AG20443 (cell line): ENCODE results near the gene C6orf132.
"Not testable (repeated sequence)": the region's sequence is repeated elsewhere in the genome, so short reads cannot be mapped to it uniquely, and the experiment has no call there.

ENCODE experiments used
- DNase-seq: peaks from one replicate; pipeline ENCODE4 v3.0.0; 2012; ENCODE audit warnings: low spot score, mixed read lengths

Gene C6orf132, protein sequence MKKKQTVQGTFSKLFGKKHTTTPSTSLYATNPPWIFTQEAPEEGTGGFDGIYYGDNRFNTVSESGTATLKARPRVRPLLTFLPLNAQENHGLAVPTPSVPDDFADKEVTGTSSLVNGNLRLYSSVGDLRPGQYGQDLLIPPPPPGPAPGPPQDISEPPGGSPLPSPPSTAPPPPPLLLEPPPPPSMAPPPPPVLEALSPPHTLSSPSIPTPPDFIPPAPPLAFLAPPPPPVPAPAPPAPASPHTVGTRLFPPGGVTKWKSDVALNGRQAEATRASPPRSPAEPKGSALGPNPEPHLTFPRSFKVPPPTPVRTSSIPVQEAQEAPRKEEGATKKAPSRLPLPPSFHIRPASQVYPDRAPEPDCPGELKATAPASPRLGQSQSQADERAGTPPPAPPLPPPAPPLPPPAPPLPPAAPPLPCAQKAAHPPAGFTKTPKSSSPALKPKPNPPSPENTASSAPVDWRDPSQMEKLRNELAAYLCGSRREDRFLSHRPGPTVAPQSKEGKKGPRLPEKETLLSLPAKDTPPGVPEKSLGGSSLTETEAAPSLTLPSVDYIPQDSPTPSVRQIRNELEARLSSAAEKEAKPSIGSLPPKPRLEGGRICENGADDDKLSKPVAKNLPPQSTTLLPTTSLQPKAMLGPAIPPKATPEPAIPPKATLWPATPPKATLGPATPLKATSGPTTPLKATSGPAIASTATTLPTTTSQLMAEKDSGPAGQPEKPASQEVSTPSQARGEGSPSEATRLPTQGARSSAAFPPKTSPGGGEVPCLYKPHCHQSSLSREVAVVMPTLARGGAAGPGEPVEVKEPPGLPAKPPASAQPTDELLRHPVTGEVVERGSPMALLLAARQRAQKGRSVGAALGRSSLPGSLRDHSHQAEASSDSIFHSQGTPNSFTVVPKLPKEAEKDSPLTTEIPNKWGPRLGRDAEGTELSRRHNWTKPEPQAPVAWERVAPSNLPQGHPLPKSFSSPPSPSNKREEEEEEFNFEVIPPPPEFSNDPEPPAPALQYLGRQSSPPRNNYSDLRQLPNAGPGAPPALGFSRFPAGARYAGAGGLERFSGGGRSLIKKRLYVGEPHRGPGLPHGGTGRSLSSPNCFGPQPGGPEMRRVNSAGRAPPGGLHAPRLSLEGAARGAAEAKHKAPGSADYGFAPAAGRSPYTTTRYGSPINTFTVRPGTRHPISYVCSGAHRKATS

DNA sequence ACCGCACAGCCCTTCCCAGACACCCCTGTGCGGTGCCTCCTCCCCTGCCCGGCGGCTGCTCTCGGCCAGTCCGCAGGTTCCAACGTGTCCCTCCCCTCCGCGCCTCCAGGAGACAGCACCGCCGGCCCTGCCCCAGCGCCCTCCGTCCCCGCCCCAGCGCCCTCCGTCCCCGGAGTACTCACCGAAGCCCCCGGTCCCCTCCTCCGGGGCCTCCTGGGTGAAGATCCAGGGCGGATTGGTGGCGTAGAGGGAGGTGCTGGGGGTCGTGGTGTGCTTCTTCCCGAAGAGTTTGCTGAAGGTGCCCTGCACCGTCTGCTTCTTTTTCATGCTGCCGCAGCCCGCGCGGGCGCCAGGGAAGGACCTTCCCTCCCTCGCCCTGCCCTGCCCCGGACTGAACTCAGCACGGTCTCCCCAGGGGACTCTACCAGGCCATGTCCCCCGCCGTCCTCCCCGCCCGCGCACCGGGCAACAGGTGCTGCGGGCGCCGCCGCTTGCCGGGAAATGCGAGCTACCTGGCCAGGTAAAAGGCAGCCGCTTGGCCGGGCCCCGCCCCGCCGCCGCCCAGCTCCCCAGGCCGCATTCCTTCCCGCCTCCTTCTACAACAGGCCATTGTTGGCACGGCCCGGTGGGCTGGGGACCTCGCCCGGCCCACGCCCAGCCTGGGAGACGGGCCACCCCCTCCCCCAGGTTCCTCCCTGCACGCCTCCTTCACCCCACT lies at the start of gene C6orf132:
TSS of gene C6orf132 (minus strand) at position 503 of the 718 bp plus-strand sequence. CDS start at position 327, 176 bp downstream.
- DNase-seq: peak; percentile 78

DNA sequence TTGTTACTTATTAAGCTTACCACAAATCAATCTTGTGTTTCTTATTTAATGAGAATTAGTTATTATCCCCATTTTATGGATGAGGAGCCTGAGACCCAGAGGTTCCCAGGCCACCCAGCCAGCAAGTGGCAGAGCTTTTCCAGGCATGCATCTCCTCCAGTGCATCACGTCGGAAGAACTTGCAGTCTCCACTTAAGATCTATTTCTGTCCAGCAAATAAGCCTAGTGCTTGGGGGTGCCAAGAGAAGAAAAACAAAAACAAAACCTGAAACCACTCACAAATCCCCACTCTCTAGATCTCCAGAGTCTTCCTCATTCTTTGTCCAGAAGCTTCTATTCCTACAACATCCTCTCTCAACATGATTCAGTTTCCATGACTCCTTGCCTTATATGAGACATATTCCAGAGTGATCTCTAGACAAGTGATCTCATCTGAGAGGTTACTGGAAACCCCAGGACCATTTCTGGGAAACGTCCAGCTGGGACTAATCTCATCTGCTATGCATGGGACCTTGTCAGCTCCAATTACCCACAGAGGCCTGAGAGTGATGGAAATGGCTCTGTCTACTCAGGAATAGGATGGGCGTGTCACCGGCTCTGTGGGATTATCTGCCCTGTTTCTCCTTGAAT lies 48.2 kb upstream of the C6orf132 start:
- no peak for DNase-seq

DNA sequence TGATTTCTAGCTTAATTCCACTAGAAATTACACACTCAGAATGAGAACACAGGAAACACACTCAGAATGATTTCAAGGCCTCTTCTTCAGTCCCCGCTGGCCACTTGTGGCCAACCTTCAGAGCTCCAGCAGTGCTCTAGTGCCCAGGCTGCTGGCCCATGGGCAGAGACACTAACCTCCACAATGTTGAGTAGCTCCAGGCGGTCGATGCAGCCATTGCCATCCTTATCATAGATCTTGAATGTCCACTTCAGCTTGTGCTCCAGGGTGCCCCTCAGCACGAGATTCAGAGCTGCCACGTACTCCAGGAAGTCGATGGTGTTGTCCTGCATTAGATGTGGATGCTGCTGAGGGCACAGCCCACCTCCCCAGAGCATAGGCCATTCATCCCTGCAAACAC lies 46.0 kb upstream of the C6orf132 start:
- no peak for DNase-seq

DNA sequence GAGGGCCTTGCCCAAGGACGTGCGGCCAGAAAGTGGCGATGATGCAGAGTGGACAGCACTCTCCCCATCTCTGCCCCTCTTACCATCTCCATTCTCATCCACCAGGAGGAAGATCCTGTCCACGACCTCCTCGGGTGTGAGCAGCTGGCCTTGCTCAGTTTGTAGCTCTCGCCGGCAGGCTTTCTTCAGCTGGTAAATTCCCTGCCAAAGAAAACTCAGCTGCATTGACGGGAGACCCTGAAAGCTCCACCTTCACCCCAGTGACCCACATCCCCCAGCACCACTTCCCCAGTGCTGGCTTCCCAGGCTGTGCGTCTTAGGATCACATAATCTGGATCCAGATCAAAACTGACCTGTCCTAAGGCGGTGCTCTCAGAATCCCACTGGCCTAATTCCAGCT lies 43.2 kb upstream of the C6orf132 start:
- no peak for DNase-seq

DNA sequence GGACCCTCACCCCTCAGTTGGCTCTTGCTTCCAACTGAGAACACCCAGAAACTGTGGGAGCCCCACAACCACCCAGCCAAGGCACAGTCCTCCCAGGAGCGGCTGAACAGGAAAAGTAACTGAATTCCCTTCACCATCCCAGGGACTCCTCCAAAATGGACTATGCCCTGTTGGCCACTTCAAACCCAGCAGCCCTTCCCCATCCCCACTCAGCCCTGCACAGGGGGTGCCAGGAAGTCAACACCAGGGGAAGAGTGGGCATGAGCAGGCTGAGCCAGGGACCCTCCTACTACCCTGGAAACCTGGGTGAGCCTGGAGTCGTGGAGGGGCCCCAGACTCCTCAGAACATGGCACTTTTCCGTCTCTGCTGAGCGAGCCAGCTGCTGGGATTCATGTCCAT lies 42.1 kb upstream of the C6orf132 start:
- DNase-seq: no peak

DNA sequence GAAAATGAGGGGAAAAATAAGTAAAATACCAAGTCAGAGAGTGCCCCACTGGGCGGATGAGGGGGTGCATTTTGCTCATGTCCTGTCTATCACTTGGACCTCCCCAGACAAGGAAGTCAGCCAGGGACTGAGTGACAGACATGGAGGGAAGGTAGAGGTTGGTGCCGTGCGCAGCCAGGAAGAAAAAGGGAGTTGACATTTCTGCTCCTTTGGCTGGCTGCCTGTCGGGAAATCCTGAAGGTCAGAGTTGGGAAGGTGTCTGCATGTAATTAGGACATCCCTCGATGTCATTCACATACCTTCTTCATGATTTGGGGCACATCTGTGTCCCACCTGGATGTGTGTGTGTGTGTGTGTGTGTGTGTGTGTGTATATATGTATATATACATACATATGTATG lies 39.7 kb upstream of the C6orf132 start:
- DNase-seq: no peak

DNA sequence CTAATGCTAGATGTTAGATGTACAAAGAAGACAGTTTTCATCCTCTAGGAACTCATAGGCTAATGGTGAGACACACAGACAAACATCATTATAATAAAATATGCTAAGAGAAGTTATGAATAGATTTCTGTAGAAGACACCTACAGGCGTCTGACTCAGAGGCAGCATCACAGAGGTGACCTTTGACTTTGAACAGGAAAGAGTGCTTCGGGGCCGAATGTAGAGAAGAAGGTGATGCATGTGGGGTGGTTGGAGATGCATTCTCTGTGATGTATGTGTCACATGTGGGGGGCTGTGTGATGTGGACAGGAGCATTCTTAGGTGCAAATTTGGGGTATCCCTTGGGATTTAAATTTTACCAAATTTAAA lies 37.5 kb upstream of the C6orf132 start:
- DNase-seq: no peak

DNA sequence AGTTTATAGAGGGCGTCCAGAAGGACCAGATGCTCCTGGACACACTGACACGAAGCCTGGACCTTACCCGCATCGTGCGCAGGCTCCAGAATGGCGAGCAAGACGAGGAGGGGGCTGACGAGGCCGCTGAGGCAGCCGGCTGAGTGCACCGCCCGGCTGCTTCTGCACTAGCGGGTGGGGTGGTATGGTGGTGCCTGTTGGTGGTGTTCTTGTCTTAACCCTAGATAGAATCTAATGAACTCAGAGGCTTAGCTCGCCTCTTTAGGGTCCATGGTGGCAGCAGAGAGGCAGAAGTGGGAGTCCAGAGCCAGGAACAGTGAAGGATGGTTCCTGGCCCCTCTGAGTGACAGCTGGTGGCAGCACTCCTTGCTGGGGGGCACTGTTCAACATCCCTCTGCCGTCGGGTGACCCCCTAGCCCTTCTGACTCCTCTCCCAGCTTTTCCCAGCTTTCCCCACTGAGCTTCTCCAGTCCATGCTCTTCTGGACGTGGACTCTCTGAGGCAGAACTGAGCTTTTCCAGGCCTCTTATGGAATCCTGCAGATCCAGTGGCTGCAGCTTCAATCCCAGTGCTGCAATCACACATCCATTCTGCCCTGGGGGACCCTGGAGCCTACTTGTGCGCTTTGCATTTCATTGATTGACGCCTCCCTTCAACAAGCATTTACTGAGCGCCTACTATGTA lies 37.0 kb upstream of the C6orf132 start:
- DNase-seq: no peak

DNA sequence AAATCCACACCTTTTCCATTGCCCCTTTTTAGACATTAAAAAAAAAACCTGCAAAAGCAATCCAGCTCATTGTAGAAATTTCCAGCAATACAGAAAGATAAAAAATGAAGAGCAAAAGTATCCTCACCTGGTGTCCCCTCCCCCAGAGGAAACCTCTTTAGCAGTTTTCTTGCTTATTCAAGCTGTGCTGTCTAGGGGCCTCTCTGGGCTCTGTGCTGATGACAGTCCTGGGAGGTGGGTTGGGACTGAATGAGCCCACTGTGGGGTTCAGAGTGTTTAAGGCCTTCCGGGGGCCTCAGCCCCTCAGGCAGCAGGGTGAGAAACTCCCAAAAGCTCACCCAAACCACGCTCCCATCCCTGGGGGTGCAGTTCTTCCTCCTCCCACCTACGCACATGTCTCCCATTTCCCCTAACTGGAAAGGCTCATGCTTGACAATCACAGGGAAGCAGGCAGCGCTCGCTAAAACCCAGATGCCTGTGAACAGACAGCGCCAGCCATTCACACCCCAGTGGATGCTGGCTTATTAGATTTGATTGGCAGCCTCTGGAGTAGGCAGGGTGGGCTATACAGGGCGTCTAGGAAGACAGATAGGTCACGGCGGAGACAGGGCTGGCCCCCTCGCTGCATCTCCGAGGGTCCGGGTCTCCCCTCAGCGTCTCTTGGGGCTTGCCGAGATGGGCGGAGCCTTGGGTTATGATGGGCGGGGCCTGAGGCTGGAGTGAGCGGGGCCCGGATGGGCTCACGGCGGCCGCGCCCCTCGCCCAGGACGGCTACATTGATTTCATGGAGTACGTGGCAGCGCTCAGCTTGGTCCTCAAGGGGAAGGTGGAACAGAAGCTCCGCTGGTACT lies 35.3 kb upstream of the C6orf132 start:
- no peak for DNase-seq

DNA sequence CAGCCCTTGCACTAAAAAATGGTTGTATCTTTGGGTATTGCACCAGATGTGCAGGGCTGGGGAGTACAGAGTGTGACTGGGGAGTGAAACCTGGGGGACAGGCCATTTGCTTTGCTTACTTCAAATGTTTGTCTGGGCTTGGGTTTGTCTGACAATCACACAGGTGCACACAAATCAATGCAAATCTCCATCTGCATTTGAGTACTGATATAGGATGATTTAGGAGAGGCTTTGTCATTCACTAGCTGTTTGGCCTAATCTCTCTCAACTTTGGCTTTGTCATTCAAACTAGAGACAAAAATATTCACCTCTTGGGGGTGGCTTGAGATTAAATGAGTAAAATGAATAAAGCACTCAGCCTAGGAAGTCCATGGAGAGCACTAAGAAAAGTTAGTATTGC lies 34.6 kb upstream of the C6orf132 start:
- no peak for DNase-seq

DNA sequence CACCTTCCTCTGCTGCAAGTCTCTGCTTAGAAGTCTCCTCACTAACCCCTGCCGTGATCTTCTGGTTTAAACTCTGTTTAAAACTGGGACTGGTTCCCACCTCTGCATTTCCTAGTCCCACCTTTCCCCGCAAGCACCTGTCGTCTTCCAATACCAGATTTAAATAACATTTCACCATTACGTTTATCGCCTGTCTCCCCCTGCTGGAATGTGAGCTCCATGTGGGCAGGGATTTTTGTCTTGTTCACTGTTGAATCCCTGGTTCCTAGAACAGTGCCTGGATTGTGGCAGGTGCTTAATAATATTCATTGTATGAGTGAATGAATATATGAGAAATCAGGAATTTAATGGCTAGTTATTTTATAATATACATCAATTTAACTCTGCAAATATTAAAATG lies 33.4 kb upstream of the C6orf132 start:
- DNase-seq: no peak

DNA sequence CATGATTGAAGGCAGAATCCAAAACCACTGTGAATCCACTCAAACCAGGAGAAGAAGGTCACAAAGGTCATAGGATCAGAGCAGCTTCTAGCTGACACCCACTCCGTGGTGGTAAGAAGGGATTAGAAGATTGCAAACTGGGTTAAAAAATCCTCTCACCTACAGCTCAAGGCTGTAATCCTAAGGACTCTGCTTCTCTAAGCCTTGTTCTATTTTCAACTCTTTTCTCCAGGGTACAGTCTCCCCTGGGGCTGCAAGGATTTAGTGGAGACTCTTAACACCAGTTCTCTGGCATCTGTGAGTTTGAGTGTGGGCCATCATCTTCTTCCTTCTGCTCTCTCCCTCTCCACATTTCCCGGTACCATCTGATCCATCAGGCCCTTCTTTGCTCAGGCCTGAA lies 30.7 kb upstream of the C6orf132 start, which contains the start of gene GUCA1A:
TSS of gene GUCA1A (plus strand) at position 264 of the 400 bp plus-strand sequence. CDS start 250 bp downstream, outside the sequence.
- no peak for DNase-seq

DNA sequence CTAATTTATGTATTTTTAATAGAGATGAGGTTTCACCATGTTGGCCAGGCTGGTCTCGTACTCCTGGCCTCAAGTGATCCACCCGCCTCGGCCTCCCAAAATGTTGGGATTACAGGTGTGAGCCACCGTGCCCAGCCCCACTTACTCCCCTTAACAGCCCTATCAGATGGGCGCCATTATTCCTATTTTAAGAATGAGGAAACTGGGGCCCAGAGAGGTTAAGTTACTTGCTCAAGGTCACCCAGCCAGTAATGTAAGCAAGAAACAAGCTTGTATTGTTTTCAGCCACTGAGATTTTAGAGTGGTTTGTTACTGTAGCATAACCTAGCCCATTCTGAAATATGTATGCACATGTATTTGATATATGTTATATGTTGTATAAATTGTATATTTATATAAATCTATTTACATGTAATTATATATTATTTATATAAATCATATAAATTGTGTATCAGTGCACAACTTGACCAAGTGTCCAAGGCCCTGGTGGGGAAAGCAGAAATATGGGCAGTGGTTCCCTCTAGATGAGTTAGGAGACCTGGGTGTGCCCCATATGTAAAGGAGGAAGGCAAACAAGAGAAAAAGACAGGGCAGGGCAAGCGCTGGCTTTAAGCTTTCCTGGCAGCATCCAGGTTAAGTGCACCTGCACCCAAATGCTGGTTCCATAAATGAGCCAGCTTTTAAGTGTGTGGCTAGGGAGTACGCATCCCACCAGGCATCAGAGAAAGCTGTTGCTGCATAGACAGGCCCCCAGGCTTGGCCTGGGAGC lies 29.6 kb upstream of the C6orf132 start:
- DNase-seq: no peak

DNA sequence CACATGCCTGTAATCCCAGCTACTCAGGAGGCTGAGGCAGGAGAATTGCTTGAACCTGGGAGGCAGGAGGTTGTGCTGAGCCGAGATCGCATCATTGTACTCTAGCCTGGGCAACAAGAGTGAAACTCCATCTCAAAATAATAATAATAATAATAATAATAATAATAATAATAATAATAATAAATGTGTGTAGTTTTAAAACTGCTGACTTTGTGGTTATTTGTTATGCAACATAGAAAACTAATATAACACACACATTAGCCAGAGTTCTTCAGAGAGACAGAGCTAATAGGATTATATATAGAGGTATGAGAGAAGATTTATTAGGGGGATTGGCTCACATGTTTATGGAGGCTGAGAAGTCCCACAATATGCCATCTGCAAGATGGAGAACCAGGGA lies 27.4 kb upstream of the C6orf132 start:
- not testable (repeated sequence) for DNase-seq

DNA sequence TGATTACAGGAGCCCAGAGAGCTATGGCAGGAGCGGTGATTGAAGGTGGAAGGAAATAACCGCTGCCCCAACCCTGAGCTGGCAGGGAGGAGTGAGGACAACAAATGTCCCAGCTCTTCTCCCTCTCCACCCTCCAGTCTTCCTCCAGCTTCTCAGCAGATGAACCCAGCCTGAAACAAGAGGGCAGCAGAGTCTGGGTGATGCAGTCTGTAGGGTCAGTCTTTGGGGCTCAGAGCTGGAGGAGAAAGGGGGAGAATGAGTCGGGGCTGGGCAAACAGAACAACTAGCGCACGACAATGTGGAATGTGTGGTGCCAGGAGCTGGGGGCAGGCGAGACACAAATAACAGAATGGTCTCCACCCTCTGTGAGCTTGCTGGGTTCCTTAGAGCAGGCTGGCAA lies 26.2 kb upstream of the C6orf132 start:
- DNase-seq: no peak

DNA sequence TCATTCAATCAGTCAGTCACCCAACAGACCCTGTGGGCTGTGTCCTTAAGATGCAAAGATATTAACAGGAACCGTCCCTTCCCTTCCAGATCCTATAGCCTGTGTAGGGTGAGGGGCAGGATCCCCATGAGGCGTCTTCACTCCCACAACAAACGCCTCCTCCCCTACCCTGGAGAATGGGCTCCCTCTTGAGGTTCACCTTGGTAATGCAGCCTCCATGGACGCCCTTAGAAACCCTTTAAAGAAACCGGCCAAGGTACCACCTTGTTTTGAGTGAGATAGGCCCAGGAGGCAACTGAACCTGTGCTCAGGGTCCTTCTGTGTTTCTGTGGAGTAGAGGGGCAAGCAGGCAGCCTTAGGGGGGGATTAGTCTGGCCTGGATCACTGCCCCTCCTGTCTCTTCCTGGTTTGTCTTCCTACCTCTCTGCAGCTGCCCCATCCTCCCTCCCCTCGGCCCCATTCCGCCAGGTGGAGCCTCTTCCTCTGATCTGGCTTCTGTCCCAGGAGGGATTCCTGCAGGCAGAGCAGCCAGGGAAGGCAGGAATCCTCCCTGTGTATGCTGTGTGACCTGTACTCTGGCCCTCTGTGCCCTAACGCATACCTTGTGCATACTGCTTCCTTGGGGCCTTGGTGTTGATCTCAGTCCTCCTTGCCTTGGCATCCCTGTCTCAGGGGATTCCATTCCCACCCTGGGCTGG lies 24.2 kb upstream of the C6orf132 start:
- DNase-seq: peak; percentile 91

DNA sequence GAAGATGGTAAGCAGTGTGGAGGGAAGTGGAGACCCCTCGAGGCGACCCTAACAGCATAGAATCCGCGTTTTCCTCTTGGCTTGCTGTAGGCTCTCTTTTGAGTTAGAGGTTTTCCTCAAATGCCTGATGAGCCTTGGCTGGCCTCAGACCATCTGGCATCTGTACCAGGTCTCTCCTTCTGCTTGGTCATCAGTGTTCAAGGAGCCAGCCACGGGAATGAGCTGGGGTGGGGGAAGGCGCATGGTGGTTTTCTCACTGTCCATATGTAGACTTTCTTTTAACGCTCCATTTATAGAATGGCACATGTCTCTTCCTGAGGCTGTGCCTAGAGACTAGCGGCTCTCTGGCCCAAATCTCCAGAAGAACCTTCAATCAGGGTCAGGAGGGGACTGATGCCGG lies 22.6 kb upstream of the C6orf132 start:
- peak; percentile 43 for DNase-seq

DNA sequence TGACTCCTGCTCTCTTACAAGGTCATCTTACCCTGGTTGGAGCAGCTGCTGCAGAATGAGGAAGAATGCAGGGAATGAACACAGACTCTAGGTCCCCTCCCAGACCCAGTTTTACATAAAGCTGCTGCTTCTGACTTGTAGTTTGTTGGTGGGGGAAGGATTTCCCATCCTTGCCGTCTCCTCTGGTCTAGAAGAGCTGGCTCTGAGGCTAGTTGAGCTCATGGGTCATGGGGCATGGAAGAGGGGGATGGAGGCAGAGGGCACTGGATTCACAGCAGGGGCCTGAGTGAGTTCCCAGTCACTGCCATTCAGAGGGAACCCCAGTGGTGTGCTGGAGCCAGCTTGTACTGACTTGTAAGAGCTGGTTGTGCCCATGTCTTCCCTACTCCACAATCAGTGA lies 21.6 kb upstream of the C6orf132 start:
- no peak for DNase-seq
